ENCODE measurements around the gene ALS2CL. TPM values are rescaled to one million over a fixed set of nuclear protein-coding genes. Genes with fewer than 3 reads are reported as not detected.
A peak's percentile ranks its signal among the peaks of the same experiment; 100 is the strongest.

ALS2CL gene
- total and polyA plus RNA-seq, 3 experiments from 2014 or later = 0.84 to 1.2 (median 0.96) TPM

DNA sequence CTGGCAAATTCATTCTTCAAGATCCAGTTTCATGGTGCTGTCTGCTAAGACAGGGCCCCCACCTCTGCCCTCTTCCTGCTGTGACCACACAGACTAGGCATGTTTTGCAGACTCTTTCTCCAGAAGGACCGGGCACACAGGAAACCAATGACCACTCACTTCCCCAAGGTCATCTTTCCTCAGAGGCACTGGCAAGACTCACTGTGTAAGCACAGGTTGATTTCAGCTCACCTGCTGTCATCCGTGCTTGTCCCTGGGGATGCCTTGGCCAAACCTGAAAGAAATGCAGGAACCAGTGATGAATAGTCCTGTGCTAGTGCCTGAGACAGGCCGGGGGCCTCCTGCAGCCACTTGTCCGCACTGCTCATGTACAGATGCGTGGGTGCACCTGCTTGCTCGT is 33.5 kb downstream of the ALS2CL start:
- CTCF ChIA-PET = interaction anchor here (0.9 kb wide), 1 partner anchor 206 kb away, joined by 3 read pairs; no protein-coding TSS in a partner anchor
- POLR2A ChIA-PET = no interaction called here
- no peaks in the 10 kb centered on the region for H3K4me1 Mint-ChIP-seq

DNA sequence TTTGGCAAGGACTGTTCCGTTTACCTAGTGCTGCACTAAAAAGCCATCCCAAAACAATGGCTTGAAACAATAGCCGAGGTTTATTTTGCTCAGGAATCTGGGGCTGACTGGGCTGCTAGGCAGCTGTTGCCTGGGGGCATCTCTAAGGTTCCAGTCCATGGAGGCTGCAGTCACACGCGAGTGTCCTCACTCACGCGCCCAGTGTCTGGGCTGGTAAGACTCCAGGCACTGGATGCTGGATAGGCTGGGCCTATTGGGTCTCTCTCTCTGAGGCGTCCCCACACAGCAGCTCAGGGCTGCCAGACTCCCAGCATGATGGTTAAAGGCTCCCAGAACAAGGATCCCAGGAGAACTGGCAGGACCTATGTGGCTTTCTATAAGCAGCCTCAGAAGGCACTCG is 34.2 kb downstream of the ALS2CL start:
- Histone ChIP-seq H3K9me3 (ENCODE audit: low read length) (no peaks in the 10 kb centered on the region), H3K4me1 (ENCODE audit: insufficient read depth, low read length) (no peaks in the 10 kb centered on the region), H3K36me3 (ENCODE audit: insufficient read depth, low read length) (no peaks in the 10 kb centered on the region), H3K4me3 (ENCODE audit: low read length) (no peak overlapping the region), H3K27ac (ENCODE audit: low read depth, low read length) (no peak overlapping the region), H3K27me3 (ENCODE audit: insufficient read depth, low read length, poor library complexity, severe bottlenecking) (no peaks in the 10 kb centered on the region)
- Mint-ChIP-seq H3K4me3 (no peak overlapping the region), H3K9me3 (peaks cover 0 to 2% (median 0%) of the 10 kb centered on the region in 5 donors), H3K36me3 (no peaks in the 10 kb centered on the region), H3K27ac (no peak overlapping the region), H3K4me1 (no peaks in the 10 kb centered on the region), H3K27me3 (peaks cover 10 to 16% of the 10 kb centered on the region in 2 donors)
- DNase-seq = no peak
- POLR2A ChIA-PET = no interaction called here
- CTCF ChIA-PET = no interaction called here

More for the DNA sequence above, 33.5 kb downstream of the ALS2CL start:
- Mint-ChIP-seq H3K36me3 (no peaks in the 10 kb centered on the region), H3K9me3 (peaks cover 0 to 2% (median 0%) of the 10 kb centered on the region in 5 donors), H3K27me3 (peaks cover 10 to 13% of the 10 kb centered on the region in 2 donors), H3K4me3 (no peak overlapping the region), H3K27ac (no peak overlapping the region)
- Histone ChIP-seq H3K4me3 (ENCODE audit: low read length) (no peak overlapping the region), H3K4me1 (ENCODE audit: insufficient read depth, low read length) (no peaks in the 10 kb centered on the region), H3K9me3 (ENCODE audit: low read length) (no peaks in the 10 kb centered on the region), H3K36me3 (ENCODE audit: insufficient read depth, low read length) (no peaks in the 10 kb centered on the region), H3K27me3 (ENCODE audit: insufficient read depth, low read length, poor library complexity, severe bottlenecking) (no peaks in the 10 kb centered on the region), H3K27ac (ENCODE audit: low read depth, low read length) (no peak overlapping the region)
- DNase-seq = no peak

GRCh38 chr3:46656778-46657556 is 36.5 kb downstream of the ALS2CL start:
- DNase-seq = no peak
- H3K27me3 ChIP-seq (ENCODE audit: insufficient read depth, low read length, poor library complexity, severe bottlenecking) = no peaks in the 10 kb centered on the region
- H3K36me3 Mint-ChIP-seq = no peaks in the 10 kb centered on the region
- H3K27me3 Mint-ChIP-seq = peaks cover 5 to 23% of the 10 kb centered on the region in 2 donors
- H3K4me3 Mint-ChIP-seq = no peak overlapping the region
- peaks cover 0 to 5% (median 3%) of the 10 kb centered on the region in 5 donors for H3K9me3 Mint-ChIP-seq
- no peaks in the 10 kb centered on the region for H3K4me1 Mint-ChIP-seq
- no peaks in the 10 kb centered on the region for H3K9me3 ChIP-seq (ENCODE audit: low read length)
- ChIA-PET CTCF (no interaction called here), POLR2A (no interaction called here)
- H3K4me3 ChIP-seq (ENCODE audit: low read length) = no peak overlapping the region
- H3K27ac ChIP-seq (ENCODE audit: low read depth, low read length) = no peak overlapping the region
- H3K27ac Mint-ChIP-seq = peak overlapping the region in 1 of 8 donors; percentile 83
- no peaks in the 10 kb centered on the region for H3K4me1 ChIP-seq (ENCODE audit: insufficient read depth, low read length)
- H3K36me3 ChIP-seq (ENCODE audit: insufficient read depth, low read length) = no peaks in the 10 kb centered on the region

- H3K27ac Mint-ChIP-seq = no peak overlapping the region
- H3K36me3 Mint-ChIP-seq = no peaks in the 10 kb centered on the region
- CTCF ChIA-PET = no interaction called here
- Histone ChIP-seq H3K27me3 (ENCODE audit: insufficient read depth, low read length, poor library complexity, severe bottlenecking) (no peaks in the 10 kb centered on the region), H3K36me3 (ENCODE audit: insufficient read depth, low read length) (no peaks in the 10 kb centered on the region), H3K4me3 (ENCODE audit: low read length) (no peak overlapping the region), H3K27ac (ENCODE audit: low read depth, low read length) (no peak overlapping the region), H3K4me1 (ENCODE audit: insufficient read depth, low read length) (no peaks in the 10 kb centered on the region), H3K9me3 (ENCODE audit: low read length) (no peaks in the 10 kb centered on the region)
- no peak for DNase-seq
- POLR2A ChIA-PET = no interaction called here
- H3K27me3 Mint-ChIP-seq = peaks cover 3 to 33% of the 10 kb centered on the region in 2 donors
- H3K9me3 Mint-ChIP-seq = peaks cover 3 to 9% (median 5%) of the 10 kb centered on the region in 5 donors
- H3K4me3 Mint-ChIP-seq = no peak overlapping the region
- no peaks in the 10 kb centered on the region for H3K4me1 Mint-ChIP-seq
Measured at GRCh38 chr3:46655271-46655670, 38.2 kb downstream of the ALS2CL start.

DNA sequence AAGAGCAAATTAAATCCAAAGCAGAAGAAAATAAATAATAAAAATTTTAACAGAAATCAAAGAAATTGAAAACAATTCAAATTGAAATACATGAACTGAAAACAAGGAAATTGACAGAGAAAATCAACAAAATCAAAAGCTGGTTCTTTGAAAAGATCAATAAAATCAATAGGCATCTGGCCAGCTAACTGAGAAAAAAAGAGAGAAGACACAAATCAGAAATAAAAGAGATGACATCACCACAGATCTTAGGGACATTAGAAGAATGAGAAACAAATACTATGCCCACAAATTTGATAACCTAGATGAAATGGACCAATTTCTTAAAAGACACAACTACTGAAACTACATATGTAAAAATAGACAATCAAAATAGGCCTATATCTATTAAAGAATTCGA is 42.4 kb downstream of the ALS2CL start:
- CTCF ChIA-PET = no interaction called here
- H3K4me3 ChIP-seq (ENCODE audit: low read length) = no peak overlapping the region
- H3K27ac Mint-ChIP-seq = no peak overlapping the region
- H3K9me3 Mint-ChIP-seq = peaks cover 3 to 9% (median 5%) of the 10 kb centered on the region in 5 donors
- H3K36me3 Mint-ChIP-seq = no peaks in the 10 kb centered on the region
- no peak overlapping the region for H3K27ac ChIP-seq (ENCODE audit: low read depth, low read length)
- no peaks in the 10 kb centered on the region for H3K4me1 Mint-ChIP-seq
- no peak for DNase-seq
- H3K4me3 Mint-ChIP-seq = no peak overlapping the region
- no peaks in the 10 kb centered on the region for H3K36me3 ChIP-seq (ENCODE audit: insufficient read depth, low read length)
- no peaks in the 10 kb centered on the region for H3K9me3 ChIP-seq (ENCODE audit: low read length)
- no peaks in the 10 kb centered on the region for H3K4me1 ChIP-seq (ENCODE audit: insufficient read depth, low read length)
- no peaks in the 10 kb centered on the region for H3K27me3 ChIP-seq (ENCODE audit: insufficient read depth, low read length, poor library complexity, severe bottlenecking)
- POLR2A ChIA-PET = no interaction called here
- peaks cover 7 to 58% of the 10 kb centered on the region in 2 donors for H3K27me3 Mint-ChIP-seq

DNA sequence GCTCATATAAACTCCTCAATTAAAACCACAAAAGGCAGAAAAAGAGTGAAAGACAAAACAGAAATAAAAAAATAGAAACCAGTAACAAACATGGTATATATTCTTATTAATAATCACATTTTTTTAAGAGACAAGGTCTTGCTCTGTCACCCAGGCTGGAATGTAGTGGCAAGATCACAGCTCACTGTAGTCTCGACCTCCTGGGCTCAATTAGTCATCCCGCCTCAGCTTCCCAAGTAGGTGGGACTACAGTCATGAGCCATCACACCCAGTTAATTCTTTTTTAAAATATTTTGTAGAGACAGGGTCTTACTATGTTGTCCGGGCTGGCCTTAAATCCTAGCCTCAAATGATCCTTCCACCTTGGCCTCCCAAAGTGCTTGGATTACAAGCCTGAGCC is 44.0 kb downstream of the ALS2CL start:
- POLR2A ChIA-PET = no interaction called here
- no peak for DNase-seq
- CTCF ChIA-PET = interaction anchor here (1.9 kb wide), 1 partner anchor 20 kb away, joined by 5 read pairs; no protein-coding TSS in a partner anchor

GRCh38 chr3:46648096-46648495 is 45.4 kb downstream of the ALS2CL start:
- CTCF ChIA-PET = no interaction called here
- no peaks in the 10 kb centered on the region for H3K4me1 ChIP-seq (ENCODE audit: insufficient read depth, low read length)
- H3K27ac ChIP-seq (ENCODE audit: low read depth, low read length) = no peak overlapping the region
- peaks cover 12 to 71% of the 10 kb centered on the region in 2 donors for H3K27me3 Mint-ChIP-seq
- no peaks in the 10 kb centered on the region for H3K9me3 ChIP-seq (ENCODE audit: low read length)
- H3K4me3 Mint-ChIP-seq = no peak overlapping the region
- H3K4me3 ChIP-seq (ENCODE audit: low read length) = no peak overlapping the region
- no peak for DNase-seq
- H3K27me3 ChIP-seq (ENCODE audit: insufficient read depth, low read length, poor library complexity, severe bottlenecking) = no peaks in the 10 kb centered on the region
- H3K4me1 Mint-ChIP-seq = no peaks in the 10 kb centered on the region
- H3K27ac Mint-ChIP-seq = no peak overlapping the region
- H3K36me3 Mint-ChIP-seq = no peaks in the 10 kb centered on the region
- peaks cover 3 to 9% (median 5%) of the 10 kb centered on the region in 5 donors for H3K9me3 Mint-ChIP-seq
- POLR2A ChIA-PET = no interaction called here
- no peaks in the 10 kb centered on the region for H3K36me3 ChIP-seq (ENCODE audit: insufficient read depth, low read length)

More for the DNA sequence above, 44.0 kb downstream of the ALS2CL start:
- no peak overlapping the region for H3K4me3 ChIP-seq (ENCODE audit: low read length)
- H3K4me1 ChIP-seq (ENCODE audit: insufficient read depth, low read length) = no peaks in the 10 kb centered on the region
- Mint-ChIP-seq H3K36me3 (no peaks in the 10 kb centered on the region), H3K4me3 (no peak overlapping the region), H3K27me3 (peaks cover 11 to 67% of the 10 kb centered on the region in 2 donors), H3K9me3 (peaks cover 3 to 9% (median 5%) of the 10 kb centered on the region in 5 donors), H3K4me1 (no peaks in the 10 kb centered on the region), H3K27ac (no peak overlapping the region)
- no peaks in the 10 kb centered on the region for H3K27me3 ChIP-seq (ENCODE audit: insufficient read depth, low read length, poor library complexity, severe bottlenecking)
- no peak overlapping the region for H3K27ac ChIP-seq (ENCODE audit: low read depth, low read length)
- H3K36me3 ChIP-seq (ENCODE audit: insufficient read depth, low read length) = no peaks in the 10 kb centered on the region
- H3K9me3 ChIP-seq (ENCODE audit: low read length) = no peaks in the 10 kb centered on the region

GRCh38 chr3:46646700-46647099 is 46.8 kb downstream of the ALS2CL start:
- Mint-ChIP-seq H3K9me3 (peaks cover 1 to 4% (median 2%) of the 10 kb centered on the region in 5 donors), H3K27ac (no peak overlapping the region), H3K36me3 (no peaks in the 10 kb centered on the region), H3K4me3 (no peak overlapping the region), H3K27me3 (peaks cover 12 to 67% of the 10 kb centered on the region in 2 donors), H3K4me1 (no peaks in the 10 kb centered on the region)
- H3K36me3 ChIP-seq (ENCODE audit: insufficient read depth, low read length) = no peaks in the 10 kb centered on the region
- no peaks in the 10 kb centered on the region for H3K4me1 ChIP-seq (ENCODE audit: insufficient read depth, low read length)
- CTCF ChIA-PET = no interaction called here
- H3K27ac ChIP-seq (ENCODE audit: low read depth, low read length) = no peak overlapping the region
- no peaks in the 10 kb centered on the region for H3K27me3 ChIP-seq (ENCODE audit: insufficient read depth, low read length, poor library complexity, severe bottlenecking)
- H3K4me3 ChIP-seq (ENCODE audit: low read length) = no peak overlapping the region
- POLR2A ChIA-PET = no interaction called here
- DNase-seq = no peak
- H3K9me3 ChIP-seq (ENCODE audit: low read length) = no peaks in the 10 kb centered on the region
